SKM-1 treated with dmso at 0.1 percent for 144 hours (cell line): Measurements from ENCODE around the gene P2RX3.
A peak's percentile ranks its signal among the peaks of the same experiment; 100 is the strongest.

ENCODE experiments used
- DNase-seq: peaks from one replicate; lab custom pipeline; 2025; ENCODE audit not compliant: unreplicated experiment; lab: John Stamatoyannopoulos, UW

The P2RX3 gene

DNA sequence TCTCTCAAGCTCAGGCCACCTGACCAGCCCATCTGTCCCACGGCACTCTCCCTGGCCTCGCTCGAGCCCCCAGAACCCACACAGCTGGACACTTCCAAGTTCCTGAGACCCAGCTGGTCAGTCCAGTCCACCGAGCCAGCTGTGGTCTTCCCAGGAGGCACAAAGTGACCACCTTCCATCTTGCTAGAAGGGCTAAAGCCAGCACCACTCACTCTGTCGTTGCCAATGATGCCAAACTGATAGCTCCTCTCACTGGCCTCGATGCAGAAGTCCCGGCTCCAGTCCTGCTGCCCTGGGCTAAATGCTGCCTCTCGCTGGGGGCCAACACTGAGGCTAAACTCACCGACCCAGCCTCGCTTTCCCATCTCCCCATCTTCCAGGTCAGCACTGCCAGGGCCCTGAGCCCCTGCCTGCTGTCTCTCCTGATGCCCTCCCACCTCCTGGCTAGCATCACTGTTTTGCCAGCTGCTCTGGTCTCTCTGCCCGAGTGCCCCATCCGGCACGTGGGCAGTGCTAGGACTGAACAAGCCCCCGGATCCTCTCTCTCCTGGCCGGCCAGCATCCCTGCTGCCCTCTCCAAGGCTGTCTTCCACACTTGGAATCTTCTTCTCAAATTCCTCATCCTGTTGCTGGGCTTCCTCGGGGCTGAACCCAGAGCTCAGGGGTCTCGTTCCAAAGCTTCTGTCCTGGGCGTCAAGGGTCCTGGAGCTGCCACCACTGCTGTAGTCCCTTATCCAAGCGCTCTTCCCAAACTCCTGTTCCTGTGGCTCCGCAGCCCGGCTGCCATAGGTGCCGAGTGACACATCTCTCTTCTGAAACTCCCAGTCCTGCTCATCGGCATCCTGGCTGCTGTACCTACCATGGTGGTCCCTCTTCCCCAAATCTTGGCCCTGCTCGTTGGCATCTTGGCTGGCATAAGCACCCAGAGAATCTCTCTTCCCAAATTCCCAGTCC is 28.8 kb upstream of the P2RX3 start:
- DNase-seq, result no peak

DNA sequence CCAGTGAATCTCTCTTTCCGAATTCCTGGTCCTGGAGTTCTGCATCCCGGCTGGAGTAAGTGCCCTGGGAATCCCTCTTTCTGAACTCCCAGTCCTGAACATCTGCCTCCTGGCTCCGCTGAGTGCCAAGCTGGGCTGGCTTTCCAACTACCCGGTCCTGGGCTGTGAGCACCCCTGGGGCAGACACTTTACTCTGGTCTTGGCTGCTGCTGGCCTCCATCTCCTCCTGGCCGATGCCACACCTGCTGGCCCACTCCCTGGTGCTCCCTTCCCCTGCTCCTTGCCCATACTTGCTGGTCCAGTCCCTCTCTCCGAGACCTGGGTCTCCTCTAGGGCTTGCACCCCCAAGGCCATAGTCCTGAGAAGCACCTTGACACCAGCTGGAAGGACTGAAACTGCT is 28.1 kb upstream of the P2RX3 start:
- no peak for DNase-seq

DNA sequence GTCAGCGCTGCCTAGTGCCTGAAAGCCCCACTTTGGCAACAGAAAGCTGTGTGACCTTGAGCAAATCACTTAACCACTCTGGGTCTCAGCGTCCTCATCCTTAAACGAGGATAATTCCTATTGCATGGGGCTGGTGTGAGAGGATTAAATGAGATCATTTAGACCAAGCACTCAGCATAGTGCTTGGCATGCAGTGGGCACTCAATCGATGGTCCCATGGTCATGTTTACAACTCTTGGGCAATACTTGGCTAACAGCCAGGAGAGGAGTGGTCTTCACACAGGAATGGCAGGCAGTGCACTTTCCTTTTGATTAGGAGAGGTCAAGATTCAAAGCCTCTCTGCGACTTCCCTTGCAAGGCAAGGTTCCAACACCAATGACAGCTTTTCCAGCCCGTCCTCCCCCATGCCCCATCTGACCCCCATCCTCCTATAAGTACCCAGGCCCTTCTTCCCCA is 27.5 kb upstream of the P2RX3 start:
- DNase-seq, result no peak

DNA sequence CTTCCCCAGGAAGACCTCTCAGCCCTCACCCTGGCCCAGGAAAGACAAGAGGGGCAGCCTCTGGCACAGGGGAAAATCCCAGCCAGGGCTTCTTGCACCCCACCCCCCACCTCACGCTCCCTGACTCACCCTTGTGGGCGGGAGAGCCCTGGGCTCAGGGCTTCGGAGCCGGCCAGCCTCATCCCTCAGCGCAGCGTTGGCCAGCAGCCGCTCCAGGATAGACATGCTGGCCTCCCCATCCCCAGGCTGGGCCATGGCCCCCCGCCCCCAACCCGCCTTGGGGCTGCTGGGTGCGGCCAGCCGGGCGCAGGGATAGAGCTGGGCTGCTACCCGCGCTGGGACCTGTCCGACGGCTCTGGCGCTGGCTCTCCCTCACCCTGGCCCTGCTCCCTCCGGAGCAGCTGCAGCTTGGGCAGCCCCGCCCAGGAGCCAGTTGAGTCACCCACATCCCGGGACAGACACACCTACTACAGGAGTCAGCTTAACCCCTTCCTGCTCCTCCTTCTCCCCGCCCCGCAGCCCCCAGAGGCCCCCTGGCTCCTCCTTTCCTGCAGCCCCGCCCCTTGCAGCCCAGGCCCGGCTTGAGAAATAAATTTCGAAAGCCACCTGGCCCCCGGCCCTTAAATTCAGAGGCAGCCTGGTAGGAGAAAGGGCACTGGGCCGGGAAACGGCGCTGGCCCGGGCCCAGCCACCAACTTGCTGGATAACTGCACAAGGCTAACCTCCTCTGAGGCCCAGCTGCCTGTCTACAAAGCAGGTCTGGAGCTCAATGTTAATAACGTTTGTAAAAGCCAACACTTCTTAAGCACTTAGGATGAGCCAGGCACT is 26.8 kb upstream of the P2RX3 start:
- DNase-seq, result peak; percentile 26

DNA sequence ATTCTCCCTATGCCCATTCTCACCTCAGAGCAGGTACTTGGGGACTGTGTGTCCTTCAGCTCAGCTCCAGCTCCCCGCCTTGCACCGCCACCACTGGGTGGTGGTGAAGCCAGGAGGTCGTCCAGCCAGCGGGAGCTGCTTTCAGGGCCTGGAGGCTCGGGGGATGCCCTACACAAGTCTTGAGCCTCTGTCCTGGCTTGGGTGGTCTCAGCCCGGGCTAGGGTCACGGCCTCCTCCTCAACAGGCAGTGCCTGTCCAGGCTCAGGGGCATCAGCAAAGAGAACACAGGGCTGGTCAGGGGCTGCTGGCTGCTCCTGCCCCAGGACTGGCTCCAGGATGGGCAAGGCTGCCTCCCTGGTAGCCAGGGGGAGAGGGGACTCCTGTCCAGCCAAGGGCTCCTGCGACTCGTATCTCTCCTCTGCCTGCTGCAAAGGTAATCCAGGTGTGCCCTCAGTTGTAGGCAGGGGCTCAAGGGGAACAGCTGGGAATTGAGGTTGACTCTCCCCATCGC is 25.6 kb upstream of the P2RX3 start:
- no peak for DNase-seq

DNA sequence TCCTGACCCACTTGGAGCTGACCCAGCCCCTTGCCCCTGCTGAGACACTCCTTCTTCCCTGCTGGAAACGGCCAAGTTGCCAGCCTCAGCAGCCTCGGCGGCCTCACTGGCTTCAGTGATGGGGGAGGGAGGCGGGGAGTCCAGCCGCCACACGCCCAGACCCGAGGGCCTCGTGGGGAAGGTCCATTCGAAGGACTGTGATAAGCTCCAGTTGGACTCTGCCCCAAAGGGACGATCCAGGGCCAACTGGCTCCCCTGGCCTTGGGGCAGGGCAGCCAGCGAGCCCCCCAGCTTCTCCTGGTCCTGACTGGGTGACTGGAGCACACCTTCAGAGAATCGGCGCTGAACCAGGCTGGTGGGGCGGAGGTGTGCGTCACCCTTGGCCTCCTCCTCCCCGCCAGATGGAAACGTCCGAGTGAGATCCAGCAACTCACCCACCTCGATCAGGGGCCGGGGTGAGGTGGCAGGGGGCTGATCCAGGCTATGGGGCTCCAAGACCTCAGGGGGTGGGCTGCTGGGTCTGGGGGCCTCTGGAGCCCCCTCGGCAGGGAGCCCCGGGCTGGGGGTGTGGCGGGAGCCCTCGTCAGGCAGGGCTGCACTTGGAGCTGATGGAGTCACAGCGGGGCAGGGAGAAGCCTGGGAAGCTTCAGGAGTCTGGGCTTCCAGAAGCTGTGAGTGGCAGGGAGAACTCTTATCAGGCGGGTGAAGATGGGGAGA is 24.9 kb upstream of the P2RX3 start:
- no peak for DNase-seq

DNA sequence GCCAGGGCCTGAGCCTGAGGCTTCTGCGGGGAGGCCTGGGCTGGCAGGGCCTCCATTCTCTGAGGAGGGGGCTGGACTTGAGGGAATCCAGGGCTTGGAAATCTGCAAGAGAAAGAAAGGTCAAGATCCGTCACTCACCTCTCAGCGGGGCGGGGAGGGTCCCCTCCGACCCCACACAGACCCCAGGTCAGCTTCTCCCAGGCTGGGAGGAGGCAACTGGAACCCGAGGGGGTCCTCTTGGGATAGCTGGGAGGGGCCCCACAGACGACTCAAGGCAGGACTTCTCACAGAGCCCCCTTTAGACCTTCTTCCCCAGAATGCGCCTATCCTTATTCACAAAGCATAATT is 24.4 kb upstream of the P2RX3 start:
- DNase-seq, result no peak

DNA sequence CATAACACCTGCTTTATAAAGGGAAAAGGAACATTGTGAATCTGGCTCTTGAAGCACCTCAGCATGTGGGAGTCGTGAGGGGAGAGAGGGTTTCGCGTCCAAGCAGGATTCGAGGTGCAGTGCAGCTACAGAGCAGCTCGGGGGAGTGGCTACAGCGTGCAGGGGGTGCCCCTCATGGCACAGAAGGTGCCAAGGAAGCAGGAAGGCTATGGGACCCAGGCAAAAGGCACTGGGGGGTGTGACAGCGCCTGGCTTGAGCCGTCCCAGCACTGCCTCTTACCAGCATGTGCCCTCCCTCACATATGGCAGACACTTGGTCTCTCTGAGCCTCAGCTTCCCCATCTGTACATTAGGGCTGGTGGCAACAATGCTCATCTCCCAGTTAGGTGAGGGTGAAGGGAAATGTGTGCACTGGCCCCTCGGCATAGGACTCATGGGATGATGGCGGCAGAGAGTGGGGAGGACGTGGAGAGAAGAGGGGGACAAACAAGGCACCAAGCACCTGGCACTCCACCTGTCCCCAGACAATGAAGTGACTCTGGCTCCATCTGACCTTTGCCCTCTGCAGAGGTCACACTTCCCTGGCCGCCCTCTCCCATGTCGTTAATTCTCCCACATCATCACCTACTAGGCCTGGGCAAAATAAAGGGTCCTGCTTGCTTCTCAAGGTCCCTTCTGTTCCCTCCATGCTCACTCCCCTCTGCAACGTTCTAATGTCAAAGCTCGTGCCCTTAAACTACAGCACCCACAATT is 23.8 kb upstream of the P2RX3 start:
- DNase-seq, result no peak

DNA sequence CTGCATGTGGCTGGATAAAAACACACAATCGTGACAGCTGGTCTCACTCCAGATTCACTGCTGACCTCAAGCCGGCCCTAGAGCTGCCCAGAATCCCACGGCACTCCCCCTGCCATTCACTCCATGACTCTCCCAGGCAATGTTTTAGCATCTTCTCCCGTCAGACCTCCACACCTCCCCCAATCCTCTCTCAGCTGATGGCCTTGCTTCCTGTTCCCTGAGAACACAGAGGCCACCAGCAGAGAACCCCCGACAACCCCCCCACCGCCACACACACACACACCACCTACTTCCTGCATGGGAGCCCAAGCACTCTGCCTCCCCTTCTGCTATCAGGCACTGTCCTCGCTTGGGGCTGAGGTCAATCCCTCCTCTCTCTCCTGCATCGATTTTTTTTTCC is 22.7 kb upstream of the P2RX3 start:
- DNase-seq, result no peak

DNA sequence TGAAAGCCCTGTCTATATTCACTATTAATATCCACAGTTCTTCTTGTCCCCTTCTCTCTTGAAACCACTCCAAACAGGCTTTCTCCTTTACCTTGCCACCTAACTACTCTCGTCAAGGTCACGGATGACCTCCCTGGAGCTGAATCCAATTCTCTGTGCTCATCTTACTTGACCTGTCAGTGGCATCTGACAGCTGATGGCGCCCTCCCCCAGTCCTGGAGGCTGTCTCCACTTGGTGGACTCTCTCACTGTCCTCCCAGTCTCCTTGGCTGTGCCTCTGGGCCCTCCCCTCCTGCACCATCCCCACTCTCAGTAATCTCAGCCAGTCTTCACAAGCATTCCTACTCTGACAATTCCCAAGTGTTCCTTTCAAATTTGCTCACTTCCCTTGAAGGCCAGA is 22.1 kb upstream of the P2RX3 start:
- DNase-seq, result no peak

DNA sequence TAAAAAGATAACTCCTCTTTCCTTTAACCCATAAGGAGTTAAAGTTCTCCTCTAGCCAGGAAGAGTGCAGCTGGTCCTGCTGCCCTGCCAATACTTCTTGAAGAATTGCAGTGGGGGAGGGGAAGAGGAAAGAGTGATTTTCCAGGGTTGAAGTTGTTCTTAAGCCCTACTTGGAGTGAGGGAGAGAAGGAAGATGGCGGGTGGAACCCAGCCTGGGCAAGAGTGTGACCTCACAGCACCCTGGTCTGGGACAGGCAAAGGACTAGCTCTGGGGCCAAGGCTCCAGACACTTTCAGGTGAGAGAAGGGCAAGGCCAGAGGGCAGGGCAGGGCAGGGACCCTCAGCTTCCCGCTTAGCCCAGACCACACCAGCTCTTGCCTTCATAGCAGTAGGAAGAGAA is 20.0 kb upstream of the P2RX3 start:
- DNase-seq, result no peak

DNA sequence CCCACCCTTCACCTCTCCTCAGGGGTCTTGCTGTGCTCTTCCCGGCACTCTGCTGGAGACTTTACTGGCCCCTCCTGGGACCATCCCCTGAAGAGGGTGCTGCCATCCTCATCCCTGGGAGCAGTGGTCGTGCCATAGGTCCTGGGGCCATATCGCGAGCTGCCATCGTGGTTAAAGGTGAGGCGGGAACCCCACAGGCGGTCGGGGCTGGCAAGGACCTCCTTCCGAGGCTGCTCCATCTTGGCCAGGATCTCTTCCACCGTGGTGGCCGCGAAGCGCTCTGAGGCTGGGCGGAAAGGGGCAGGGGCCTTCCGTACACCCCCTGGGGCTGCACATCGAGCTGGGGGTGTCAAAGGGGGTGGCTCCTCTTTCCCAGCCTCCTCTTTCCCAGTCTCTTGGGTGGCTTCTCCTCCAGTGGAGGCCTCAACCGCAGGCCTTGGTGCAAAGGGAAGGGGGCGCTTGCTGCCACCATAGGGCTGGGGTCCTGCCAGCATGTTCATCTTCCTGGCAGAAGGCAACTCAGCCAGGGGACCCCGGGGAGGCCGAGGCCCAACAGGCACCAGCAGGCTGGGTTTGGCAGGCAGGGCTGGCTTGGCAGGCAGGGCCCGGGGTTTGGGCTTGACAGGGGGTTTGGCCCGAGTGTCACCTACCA is 18.0 kb upstream of the P2RX3 start:
- no peak for DNase-seq

DNA sequence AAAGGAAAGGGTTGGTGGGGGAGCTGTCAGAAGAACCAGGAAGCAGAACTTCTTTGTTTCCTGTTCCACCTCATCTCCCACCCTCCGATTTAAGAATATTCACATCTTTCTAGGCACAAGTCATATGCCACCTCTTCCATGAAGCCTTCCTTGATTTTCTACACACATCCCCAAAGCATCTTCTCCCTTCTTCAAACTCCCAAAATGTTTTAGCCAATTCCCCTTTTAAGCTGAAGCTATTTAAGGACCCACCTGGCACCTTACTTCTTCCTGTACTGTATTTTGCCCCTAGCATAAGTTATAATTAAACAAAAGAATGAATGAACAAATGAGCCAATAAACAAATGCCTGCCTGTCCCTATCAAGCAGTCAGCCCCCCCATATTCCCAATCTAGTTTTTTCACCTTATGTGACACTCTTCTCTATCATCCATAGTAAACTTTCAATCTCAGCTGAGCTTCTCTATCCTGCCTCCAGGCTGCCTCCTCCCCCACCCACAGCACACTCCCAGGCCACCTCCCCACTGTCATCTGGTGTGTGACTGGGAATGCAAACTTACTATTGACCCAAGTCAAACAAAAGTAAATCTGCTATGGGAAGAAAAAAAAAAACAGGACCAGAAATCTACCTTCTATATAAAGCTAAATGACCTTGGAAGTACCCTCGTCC is 17.3 kb upstream of the P2RX3 start:
- DNase-seq, result no peak

DNA sequence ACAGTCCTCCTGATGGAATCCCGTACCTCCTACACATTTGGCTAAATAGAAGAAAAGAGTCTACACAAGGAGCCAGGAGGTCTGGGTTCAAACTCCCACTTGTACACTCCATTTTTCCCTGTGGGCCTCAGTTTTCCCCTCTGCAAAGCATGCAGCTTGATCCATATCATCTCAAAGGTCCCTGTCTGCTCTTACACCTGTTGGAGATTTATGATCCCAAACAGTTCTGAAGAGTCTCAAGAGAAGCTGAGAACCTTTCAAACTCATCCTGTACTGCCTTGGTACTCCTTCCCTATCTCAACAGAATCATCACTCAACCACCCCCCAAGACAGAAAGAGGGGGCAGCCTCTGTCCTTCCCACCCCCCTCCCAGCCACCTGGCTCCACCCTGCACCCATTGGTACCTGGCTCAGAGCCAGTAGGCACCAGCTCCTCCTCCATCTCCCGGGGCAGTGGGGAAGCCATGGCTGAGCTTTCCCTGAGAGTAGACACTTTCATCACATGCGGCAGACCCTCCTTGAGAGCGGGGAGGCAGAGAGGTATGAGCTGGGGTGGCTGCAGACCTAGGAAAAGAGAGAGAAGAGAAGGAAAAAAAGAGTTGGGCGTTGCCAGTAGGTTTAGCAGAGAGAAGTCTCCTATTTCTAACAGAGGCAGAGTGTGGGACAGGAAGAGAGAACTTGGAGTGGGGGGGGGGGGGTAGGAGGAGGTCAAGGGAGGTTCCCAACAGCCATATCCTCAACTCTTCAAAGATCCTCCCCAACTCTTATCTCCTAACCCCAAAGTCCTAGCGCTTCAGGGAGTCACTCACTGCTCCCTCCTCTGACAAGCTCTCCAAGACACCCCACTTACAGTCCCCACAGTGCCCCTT is 16.5 kb upstream of the P2RX3 start:
- DNase-seq, result no peak

DNA sequence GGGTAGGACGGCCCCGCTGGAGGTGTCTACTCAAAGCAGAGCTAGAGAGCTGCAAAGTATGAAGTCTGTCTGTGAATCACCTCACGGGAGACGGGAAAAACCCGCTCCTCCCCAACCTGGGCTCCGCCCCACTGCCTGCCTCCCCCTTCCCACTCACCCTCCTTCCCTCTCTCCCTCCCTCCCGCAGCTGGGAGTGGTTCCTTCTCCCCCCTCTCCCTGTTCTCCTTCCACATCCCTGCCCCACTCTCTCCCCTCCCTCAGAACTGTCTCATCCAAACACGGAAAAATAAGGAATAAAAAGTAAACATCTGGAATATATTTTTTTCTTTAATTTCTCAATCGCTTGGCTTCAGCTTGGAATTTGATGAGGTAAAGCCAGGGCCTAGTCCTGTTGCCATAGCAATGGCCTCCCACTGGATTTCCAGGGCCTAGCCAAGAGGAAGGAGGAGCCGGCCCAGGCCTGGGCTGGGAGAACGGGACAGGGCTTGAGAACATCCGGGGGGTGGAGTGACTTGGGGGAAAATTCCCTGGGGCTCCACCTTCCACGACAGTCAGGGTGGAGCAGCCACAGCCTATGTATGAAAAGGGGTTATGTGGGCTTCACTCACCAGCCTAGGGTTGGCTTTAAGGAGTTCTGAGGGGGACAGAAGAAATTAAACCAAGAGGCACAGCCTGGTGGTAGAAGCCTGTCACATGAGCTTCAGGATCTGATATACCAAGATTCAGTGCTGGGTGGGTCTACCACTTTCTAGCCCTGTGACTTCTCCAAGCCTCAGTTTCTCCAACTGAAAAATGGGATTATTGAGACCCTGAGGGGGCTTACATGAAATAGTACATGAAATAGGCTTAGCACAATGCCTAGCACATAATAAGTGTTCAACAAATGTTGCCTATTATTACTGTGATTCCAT is 15.6 kb upstream of the P2RX3 start:
- no peak for DNase-seq

DNA sequence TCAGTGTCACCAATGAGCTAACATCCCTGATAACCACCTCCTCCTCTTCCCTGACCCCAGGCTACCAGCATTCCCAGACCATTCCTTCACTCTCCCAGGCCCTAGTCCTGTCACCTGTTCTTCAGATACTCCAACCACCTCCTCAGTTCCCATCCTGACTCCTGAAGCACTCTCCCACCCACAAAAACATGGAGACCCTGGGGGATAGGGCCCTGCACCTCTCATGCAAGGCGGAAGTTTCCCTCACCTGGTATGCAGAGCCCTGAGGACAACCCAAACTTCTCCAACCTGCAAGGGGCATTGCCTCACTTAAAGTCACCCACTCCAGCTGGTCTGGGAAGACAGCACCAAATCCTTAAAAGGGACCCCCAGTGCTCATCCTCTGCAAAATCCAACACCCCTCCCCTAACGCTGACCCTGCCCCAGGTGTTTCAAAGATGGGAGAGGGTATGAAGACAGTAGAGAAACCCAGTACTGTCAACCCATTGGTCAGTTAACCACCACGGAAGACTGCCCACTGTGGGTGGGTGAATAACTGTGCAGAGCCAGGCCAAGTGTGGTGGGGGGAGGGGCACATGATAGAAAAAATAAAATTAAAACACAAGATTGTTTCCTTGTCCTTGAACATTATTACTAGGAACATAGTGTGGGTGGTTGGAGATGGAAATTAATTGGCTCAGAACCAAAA is 14.8 kb upstream of the P2RX3 start:
- DNase-seq, result no peak

DNA sequence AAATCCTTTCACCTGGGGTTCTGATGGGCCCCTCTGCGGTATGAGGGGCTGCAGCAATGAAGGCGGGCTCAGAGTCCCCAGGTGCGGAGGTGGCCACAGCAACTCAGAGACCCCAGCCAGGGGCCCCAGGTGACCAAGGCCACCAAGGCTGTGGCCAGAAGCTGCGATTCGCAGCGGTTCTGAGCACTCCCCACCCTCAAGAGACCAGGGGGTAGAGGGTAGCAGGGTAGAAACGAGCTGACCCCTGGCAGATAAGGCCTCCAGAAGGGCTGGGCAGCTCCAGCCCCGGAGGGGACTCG is 14.3 kb upstream of the P2RX3 start:
- DNase-seq, result no peak
